A549 treated with ZK216348 at 1 μM for 4 hours (cell line): ENCODE measurements around the gene DNAJC27. TPM values are rescaled to one million over a fixed set of nuclear protein-coding genes. Genes with fewer than 3 reads are reported as not detected.

Source experiments
- total RNA-seq: library from RNA; stranded (reverse); fragments of 200-300 nt; extraction: Qiagen RNA extraction; gene quantifications from 5 replicates; pipeline ENCODE4 v1.2.3, GENCODE V29; 2022; ENCODE audit warnings: low read depth

The DNAJC27 gene
- 1.6 to 2.9 TPM (median 2.0 TPM) in 5 replicates for total RNA-seq

DNA sequence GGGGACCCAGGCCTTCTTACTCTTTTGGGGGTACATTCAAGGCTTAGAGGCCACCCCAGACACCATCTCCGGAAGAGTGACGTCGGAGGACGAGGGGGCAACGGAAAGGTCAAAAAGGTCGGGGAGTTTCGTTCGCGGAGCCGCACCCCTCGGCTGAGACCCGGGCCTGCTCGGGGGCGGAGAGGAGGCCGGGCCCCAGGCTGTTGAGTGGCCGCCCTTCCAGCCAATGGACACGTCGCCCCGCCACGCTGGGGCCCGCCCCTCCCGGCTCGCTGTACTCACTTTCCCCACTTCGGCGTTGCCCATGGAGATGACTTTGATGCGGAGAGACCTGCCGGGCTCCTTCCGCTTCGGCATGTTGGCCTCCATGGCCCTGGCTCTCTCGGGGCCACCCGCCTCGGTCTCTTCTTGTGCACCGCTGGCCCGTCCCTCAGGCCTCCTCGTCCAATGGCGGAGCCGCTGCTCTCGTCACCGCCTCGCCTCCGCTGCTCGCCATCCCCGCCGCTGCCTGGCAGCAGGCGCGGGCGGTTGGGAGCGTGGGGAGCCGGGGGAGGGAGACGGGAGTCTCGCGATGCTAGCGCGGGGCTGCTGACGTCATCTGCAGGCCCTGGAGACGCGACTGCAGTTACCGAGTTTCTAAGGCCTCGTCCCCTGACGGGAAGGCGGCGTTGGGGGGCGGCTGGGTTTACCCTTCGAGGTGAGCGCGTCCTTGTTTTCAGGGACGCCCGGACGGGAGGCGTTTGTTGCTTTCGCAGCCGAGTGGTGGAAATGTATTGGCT, at the start of gene DNAJC27:
DNAJC27 (minus strand) TSS at position 420 of the 779 bp plus-strand sequence; CDS start at position 369, 51 bp downstream.

DNA sequence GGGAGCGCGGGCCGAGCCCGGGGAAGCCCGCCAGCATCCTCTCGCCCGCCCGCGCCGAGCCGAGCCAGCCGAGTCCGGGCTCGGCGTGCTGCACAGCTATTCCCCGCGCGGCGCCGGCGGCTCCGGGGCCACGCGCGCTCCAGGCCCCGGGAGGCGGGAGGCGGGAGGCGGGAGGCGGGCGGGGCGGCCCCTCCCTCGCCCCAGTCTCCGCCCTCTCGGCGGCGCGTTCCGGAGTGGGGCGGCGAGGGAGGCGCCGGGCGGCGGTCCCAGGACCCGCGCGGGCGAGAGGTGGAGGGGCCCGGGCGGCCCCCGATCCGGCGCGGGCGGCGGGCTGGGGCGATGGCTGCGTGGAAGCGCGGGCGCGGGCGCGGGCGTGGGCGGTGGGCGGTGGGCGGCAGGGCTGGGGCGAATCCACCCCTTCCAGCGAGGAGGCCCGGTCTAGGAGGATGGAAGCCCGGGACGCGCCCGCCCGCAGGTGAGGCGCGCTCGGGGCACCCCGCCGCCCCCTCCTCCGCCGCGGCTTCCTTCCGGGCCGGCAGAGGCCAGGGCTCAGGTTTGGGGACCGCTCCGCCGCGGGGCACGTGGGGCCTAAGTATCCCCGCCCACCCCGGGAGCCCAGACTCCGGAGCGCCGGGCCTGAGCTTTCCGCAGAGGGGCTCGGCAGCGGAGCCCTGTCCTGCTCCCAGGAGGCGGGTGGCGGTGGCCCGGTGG, 51.5 kb downstream of the DNAJC27 start, which contains the start of gene ADCY3:
ADCY3 (minus strand) TSS at position 140 of the 711 bp plus-strand sequence. CDS start 1,250 bp downstream, outside the sequence.

Other genes starting within 250 kb of the DNAJC27 start
- gene PTRHD1, start 178.6 kb downstream of the DNAJC27 start, total RNA-seq: 52.4 to 66.0 TPM (median 60.0 TPM) in 5 replicates
- 40.9 to 51.9 TPM (median 43.1 TPM) in 5 replicates for gene CENPO, start 178.5 kb downstream of the DNAJC27 start, total RNA-seq
- 63.2 to 87.4 TPM (median 74.0 TPM) in 5 replicates for gene ADCY3, start 51.7 kb downstream of the DNAJC27 start, total RNA-seq
- gene EFR3B, start 70.1 kb upstream of the DNAJC27 start, total RNA-seq: 11.1 to 14.8 TPM (median 12.7 TPM) in 5 replicates
- not detected in 5 replicates for gene POMC, start 196.6 kb upstream of the DNAJC27 start, total RNA-seq